GM18502 (cell line): Measurements from ENCODE around the gene BRSK1.

Source experiments
- ATAC-seq: cut with Tn5 transposase; IDR thresholded peaks from one replicate; pipeline ENCODE4 v1.9.1; 2021; ENCODE audit warnings: mild to moderate bottlenecking; ENCODE audit not compliant: unreplicated experiment, poor library complexity

BRSK1 gene

DNA sequence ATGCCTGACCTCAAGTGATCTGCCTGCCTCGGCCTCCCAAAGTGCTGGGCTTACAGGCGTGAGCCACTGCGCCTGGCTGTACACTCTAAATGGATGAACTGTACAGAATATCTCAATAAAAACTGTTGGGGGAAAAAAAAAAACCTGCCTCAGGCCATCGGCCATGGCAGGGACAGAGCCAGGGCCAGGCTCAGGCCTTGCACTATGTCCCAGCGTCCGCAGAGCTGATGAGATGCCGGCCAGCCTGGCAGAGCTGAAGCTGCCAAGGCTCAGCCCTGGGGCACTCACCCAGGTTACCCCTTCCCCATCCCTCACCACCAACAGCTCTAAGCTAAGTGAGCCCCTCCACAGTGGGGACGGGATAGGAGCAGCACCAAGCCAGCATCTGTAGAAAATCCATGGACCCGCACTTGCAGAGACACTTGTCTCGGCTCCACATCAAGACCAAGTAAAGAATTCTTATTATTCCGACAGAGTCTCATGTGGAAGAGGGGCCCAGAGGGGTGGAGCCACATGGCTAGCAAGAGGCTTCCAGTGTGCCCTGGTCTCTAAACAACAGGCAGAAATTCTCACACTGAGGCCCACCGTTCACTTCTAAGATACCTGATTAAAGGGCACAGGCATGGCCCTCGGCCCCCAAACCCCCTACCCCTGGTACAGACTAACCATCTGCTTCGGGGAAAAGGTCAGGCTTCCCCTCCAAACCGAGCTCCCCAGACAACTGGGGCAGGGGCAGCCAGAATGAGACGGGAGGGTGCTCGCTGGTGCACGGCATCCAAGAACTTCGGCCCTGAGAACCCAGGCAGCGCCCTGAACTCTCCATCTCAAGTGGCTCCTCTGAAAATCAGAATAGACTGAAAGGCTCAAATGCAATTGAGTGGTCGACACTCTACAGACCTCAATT is 30.8 kb upstream of the BRSK1 start:
- ATAC-seq, result no peak

DNA sequence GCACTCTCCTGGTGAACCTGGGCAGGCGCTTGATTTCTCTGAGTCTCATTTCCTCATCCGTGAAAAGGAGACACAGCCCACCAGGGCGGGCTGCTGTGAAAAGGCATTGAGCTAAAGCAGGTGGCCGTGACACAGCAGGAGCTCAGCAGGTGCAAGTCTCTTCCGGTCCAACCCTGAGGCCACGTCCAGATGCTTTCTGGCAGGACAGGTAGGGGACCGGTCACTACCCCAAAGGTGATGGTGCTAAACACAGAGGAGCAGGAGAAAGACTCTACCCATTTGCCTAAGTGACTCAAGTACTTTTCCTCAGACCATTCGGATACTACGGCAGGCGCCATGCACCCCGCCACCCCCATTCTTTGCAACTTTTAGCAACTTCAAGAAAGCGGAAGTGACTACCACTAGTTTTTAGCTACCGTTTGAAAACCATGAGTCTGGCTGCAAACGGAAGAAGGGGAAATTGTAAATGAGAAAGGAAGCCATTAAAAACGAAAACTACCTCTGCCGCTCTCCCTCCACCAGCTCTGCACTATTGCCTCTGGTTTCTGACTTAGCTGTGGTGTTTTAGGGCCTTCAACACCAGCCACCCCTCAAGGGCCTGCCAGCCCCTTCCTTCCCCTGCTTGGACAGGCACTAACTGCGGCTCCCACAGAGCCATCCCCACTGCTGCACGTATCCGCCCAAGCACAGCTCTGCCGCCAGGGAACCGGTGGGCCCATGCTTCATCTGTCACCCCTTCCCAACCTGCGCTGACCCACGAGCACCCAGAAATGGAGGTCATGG is 29.8 kb upstream of the BRSK1 start:
- peak; percentile 38 for ATAC-seq

DNA sequence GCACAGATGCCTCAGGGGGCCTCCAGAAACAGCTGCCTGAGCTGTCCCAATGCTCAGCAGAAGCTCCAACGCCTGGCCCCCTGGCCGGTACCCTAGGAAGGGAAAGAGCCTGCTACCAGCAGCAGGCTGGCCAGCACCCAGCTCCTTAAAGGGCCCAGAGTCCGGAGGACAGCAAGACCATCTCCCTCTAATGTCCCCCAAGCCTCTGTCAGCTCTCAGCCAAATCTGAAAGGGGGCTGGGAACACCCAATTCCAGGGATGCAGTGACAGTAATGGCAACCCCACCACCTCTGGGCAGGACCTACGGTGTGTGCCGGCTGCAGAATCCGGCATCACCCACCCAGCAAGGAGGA is 29.2 kb upstream of the BRSK1 start:
- ATAC-seq, result no peak

DNA sequence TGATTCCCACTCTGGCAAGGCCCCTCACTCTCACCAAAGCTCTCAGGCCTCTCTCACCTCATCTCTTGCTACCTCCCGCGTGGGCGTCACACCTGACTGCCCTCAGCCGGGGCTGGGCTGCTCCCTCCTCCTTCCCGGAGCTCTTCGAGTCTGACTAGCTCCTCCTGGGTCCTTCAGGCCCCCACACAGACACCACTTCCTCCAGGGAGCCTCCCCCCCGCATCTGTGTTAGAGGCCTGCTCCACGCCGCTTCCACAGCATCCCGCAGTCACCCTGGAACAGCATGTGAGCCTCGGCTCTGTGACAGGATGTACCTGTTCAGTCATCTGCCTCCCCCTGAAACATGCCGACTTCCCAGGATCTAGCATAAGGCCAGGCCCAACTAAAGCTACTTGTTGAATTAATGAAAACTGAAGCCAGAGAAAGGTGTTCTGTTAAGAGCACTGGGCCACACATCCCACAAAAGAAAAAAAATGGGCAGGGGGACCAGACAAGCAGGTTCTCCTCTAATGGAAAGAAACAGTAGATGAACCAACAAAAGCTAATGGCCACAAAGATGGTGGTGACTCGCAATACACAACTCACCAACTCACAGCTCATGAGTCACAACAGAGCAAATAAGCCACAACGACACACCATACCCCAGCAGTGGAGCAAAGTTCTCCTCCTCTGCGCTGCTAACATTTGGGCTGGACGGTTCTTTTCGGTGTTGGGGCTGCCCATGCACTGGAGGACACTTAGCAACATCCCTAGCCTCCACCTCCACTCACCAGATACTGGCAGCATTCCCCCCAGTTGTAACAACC is 28.0 kb upstream of the BRSK1 start:
- ATAC-seq, result no peak

DNA sequence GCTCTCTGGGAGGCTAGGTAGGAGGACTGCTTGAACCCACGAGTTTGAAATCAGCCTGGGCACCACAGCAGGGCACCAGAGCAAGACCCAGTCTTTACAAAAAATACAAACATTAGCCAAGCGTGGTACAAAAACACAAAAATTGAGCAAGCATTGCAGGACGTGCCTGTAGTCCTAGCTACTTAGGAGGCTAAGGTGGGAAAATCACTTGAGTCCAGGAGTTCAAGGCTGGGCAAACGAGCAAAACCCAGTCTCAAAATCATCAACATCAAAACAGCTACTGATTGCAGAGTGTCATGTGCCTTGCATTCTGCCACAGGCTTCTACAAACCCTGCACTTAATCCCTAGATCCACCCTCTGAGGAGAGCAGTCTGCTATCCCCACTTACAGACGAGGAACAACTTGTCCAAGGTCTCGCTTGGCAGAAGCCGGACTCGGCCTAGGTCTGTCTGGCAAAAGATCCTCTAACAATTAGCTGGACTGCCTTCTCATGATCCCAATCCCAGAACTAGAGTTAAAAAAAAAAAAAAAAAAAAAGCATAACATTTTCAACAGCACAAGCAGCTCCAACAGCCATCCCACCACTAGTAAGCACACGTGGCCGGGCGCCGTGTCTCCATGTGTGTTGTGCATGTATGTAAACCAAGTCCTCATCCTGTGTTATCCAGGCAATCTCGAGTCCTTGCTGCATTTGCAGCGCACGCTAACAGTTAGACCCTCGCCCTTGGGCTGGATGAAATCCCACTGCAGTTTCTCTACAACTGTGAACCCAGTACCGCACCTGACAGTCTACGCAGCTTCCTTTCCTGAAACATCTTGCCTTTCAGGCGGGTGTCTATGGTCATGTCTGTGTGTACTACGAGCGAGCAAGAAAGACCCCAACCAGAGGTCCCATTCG is 27.0 kb upstream of the BRSK1 start:
- no peak for ATAC-seq

DNA sequence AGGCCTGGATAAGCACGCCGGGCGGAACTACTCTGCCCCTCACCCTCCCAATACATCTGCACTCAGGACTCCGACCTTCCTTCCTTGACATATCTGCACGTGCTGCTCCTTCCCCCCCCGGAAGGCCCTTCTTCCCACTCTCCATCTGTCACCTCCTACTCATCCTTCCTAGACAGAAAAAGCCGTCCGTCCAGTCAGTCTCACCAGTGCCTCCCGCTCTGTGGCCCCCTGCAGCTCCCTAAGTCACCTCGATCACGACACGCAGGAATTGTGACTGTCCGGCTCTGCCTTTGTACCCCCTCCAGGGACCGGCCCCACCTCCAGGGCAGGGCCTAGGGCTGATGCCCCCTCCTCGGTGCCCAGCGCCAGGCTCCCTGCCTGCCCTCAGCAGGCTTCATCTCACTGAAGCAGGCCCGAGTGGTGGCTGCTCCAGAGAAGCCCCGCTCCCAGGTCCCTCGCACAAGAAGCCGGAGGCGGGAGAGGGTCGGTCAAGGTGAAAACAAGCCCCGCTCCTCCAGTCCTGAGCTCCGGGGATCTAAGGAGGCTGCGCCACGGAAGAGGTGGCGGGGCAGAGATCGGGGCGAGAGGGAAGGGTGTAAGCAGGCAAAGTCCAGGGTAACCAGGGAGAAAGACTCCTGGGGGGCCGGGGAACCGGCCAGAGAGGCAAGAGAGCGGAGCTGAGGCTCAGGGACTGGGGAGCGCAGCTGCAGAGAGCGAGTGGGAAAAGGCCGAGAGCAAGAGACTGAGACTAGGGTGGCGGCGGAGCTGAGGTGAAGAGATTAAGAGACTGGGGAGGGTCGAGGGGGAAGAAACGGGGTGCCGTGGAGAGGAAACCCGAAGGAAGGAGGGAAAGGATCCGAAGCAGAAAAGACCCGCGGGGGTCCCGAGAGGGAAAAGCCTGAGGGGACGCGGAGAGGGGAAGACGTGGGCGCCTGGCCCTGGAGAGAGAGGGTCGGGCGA is 26.1 kb upstream of the BRSK1 start:
- ATAC-seq, result no peak

DNA sequence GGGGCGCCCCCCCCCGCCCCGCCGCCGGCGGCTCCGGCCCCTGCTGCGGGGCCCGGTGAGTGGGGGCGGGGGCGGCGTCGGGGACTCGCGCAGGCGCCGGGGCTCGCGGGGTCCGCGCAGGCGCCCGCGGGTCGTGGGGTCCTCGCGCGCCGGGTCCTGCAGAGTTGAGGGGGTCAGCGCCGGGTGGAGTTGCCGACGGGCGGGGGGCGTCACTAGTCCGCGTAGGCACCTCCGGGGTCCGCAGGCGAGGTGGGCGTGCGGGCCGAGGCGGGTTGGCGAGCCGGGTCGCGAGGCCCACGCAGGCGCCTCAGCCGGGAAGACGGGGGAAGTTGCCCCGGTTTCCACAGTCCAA is 25.3 kb upstream of the BRSK1 start:
- ATAC-seq, result peak; percentile 19

DNA sequence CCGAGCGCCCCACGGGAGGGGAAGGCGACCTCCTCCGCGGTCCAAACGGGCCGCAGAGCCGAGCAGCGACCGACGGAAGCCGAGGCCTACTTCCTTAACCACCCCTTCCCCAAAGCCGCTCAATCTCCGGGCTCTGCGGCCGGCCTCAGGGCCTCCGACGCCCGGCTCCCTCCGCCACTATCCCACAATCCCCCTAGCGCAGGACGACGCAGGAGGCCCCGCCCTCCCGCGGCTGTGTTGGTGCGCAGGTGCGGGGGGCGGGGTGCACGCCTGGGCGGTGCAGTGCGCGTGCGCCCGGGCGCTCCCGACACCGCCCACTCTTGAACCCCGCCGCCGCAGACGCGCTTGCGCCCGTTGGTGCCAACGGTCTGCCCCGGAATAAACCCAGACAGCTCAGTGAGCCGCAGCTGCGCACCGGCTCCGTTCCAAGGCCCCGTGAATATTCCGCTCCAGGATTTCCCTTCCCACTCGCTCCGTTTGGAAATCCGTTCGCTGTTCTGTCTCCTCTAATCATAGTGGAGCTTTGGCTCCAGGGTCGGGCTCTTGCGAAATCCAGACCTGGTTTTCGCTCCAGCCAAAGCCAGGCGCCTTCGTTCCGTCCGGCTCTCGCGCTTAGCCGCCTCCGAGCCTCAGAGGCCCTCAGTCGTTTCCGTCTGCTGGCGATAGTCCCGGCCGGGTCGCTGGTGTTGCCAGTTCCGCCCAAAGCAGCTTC is 24.8 kb upstream of the BRSK1 start, which contains the start of gene PPP6R1:
TSS of gene PPP6R1 (minus strand) at position 190 of the 712 bp plus-strand sequence. CDS start 11,914 bp downstream, outside the sequence.
- ATAC-seq, result peak; percentile 69

DNA sequence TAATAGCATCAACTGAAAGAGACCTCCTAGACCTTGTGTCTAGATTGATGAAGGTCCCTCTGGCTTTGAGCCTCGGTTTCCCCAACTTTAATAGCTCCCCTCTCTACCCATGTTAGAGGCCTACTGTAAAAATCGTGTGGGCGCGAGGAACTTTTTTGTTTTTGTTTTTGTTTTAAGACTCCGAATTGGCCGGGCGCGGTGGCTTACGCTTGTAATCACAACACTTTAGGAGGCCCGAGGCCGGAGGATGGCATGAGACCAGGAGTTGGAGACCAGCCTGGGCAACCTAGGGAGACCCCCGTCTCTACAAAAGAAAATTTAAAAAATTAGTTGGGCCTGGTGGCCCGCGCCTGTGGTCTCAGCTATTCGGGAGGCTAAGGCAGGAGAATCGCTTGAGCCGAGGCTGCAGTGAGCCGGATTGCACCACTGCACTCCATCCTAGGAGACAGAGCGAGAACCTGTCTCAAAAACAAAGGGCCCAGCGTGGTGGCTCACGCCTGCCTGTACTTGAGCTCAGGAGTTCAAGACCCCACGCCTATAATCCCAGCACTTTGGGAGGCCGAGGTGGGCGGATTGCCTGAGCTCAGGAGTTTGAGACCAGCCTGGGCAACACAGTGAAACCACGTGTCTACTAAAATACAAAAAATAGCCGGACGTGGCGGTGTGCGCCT is 24.1 kb upstream of the BRSK1 start:
- no peak for ATAC-seq

DNA sequence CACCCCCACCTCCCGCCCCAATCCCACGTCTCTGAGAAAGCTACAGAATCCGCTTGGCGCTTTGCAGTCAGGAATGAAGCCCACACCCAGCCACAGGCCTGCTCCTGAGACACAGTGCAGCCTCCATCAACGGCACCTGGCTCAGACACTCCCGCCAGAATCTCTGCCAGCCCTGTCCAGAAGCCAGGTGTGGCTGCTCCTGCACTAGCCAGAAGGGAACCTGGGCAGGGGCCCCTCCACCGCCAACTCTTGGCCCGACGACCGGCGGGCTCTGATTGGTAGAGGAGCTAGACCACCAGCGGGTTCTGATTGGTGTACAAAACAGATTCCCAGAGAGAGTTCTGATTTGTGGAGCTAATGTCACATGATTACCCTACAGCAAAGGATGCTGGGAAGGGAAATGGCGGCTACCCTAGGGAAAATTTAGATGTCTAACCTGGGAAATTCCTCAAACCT is 22.1 kb upstream of the BRSK1 start:
- ATAC-seq, result no peak

DNA sequence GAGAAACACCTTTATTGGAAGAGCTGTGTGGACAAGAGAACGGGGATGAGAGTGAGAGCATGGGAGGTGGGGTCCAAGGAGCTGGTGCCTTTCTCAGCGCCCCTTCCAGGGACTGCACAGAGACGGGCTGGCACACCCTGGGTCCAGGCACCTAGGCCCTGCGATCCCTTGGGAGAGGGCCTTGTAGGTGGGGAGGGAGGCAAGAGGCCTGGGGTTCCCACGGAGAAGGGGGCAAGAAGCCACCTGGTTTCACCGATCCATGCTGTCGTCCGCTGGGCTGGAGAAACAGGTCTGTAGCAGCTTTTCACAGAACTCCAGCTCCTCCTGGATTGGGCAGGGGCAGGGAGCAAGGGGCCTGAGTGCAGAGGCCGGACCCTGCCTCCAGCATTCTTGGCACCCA is 21.4 kb upstream of the BRSK1 start:
- no peak for ATAC-seq

DNA sequence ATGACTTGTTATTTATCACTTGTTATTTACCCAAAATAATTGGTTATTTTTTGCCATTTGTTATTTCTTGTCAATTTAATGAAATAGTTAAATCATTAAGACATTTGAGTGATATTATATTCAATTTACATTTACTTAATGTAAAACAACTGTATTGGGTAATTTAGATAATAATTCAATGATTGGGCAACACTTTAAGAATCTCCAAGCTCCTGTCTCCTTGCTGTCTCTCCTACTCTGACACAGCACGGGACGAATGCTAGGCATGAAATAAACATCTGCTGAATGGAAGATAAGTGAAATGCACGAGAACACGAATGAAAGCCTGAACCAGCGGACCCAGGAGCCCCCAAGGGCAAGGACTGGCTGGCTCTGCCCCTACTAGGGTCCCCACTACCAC is 19.3 kb upstream of the BRSK1 start:
- ATAC-seq, result no peak

DNA sequence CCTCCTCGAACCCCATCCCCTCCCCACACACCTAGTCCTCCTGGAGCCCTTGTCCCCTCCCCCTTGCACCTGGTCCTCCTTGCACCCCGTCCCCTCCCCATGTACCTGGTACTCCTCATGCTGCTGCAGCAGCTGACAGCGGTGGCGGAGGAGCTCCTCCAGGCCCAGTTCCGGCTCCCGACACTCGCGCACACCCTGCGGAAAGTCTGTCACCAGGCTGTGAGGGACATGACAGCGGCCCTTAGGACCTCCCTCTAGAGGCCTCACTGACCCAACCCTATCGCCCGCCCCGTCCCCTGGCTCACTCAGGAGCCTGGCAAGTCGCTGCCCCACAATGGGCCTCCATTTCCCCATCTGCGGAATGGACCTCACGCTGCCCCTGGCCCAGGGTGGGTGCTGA is 18.6 kb upstream of the BRSK1 start:
- ATAC-seq, result no peak

DNA sequence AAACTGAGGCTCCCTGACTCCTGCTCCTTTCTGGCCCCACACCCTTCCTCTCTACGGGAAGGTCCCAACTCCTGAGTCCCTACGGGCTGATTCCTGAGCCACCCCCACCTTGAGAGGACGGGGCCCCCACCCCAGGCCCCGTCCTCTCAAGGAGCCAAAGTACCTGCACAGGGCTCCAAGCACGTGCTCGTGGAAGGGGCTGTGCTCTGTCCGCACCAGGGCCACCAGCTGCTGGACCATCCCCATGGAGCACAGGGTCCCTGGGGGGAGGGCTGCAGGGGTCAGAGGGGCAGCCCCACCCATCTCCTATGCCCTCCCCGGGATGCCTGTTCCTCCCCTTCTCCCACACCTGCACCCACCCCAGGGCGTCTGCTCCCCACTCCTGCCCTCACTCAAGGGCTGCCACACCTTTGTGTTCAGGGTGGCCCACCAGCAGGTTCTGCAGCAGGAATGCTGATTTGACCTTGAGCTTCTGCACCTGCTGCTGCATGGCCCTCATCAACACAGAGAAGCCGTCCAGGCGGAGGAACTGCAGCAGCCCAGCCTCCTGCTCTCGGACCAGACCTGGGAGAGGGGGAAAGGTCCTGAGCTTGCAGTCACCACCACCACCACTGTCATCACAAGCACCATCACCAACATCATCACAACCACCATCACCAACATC is 17.9 kb upstream of the BRSK1 start:
- ATAC-seq, result no peak

DNA sequence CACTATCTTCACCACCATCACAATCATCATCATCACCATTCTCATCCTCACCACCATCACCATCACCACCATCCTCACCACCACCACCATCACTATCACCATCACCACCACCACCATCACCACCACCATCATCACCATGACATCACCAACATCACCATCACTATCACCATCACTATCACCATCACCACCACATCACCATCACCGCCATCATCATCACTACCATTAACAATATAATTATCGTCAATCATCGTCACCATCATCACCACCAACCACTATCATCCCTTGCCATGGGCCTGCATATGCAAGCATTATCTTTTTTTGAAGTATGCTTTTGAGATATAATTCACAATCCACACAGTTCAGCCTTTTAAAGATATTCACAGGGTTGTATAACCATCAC is 17.4 kb upstream of the BRSK1 start:
- no peak for ATAC-seq

DNA sequence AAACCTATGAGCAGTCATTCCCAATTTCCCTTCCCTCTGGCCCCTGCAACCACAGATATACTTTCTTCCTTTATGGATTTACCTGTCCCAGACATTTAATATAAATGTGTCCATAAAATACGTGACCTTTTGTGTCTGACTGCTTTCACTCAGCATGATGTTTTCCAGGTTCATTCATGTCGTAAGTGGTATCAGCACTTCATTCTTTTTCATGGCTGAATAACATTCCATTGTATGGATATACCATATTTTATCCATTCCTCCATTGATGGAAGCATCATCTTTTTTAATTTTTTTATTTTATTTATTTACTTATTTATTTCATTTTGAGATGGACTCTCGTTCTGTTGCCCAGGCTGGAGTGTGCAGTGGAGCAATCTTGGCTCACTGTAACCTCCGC is 17.0 kb upstream of the BRSK1 start:
- no peak for ATAC-seq

DNA sequence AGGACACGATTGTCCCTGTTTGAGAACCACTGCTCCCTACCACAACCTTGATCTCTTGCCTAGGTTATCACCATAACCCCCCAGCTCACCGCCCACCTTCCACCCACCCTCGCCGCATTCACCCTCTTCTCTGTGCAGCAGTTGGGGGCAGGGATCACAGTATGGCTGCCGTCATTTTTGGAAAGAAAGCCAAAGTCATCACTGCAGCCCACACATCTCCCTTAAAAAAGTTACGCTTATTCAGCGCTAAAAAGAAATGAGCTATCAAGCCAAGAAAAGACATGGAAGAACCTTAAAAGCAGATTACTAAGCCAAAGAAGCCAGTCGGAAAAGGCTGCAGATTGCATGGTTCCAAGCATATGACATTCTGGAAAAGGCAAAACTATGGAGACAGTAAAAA is 14.5 kb upstream of the BRSK1 start:
- ATAC-seq, result no peak
